ENCODE results near the gene OMP. TPM values are rescaled to one million over a fixed set of nuclear protein-coding genes. Genes with fewer than 3 reads are reported as not detected.
A peak's percentile ranks its signal among the peaks of the same experiment; 100 is the strongest.

OMP gene
- total RNA-seq, 1 donor from 2014 or later, result not detected

GRCh38 chr11:77074205-77074604, 28.4 kb upstream of the OMP start:
- no peaks in the 10 kb centered on the region for H3K27me3 Mint-ChIP-seq (ENCODE audit: low read depth)
- peaks cover 27% of the 10 kb centered on the region for H3K4me1 Mint-ChIP-seq (ENCODE audit: low read depth)
- TF ChIP-seq CTCF (IDR thresholded peaks at IDR 0.05), result no peak
- peak overlapping the region; percentile 95 for H3K27ac Mint-ChIP-seq (ENCODE audit: unreplicated experiment)
- no peak overlapping the region for H3K4me3 Mint-ChIP-seq (ENCODE audit: unreplicated experiment)
- peaks cover 2% of the 10 kb centered on the region for H3K36me3 Mint-ChIP-seq (ENCODE audit: low read depth)
- peaks cover 10% of the 10 kb centered on the region for H3K9me3 Mint-ChIP-seq (ENCODE audit: low read depth)
- DNase-seq (ENCODE audit: low spot score), result no peak

- peak; percentile 77 for DNase-seq (ENCODE audit: low spot score)
- peaks cover 10% of the 10 kb centered on the region for H3K9me3 Mint-ChIP-seq (ENCODE audit: low read depth)
- peaks cover 2% of the 10 kb centered on the region for H3K36me3 Mint-ChIP-seq (ENCODE audit: low read depth)
- no peaks in the 10 kb centered on the region for H3K27me3 Mint-ChIP-seq (ENCODE audit: low read depth)
- peak overlapping the region; percentile 95 for H3K27ac Mint-ChIP-seq (ENCODE audit: unreplicated experiment)
- TF ChIP-seq CTCF (IDR thresholded peaks at IDR 0.05), result no peak
- H3K4me1 Mint-ChIP-seq (ENCODE audit: low read depth), result peaks cover 27% of the 10 kb centered on the region
- no peak overlapping the region for H3K4me3 Mint-ChIP-seq (ENCODE audit: unreplicated experiment)
Measured at GRCh38 chr11:77074626-77075221, 27.9 kb upstream of the OMP start.

- H3K27ac Mint-ChIP-seq (ENCODE audit: unreplicated experiment), result peak overlapping the region; percentile 12
- DNase-seq (ENCODE audit: low spot score), result no peak
Measured at GRCh38 chr11:77075425-77075905, 27.2 kb upstream of the OMP start.

GRCh38 chr11:77079666-77080065, 23.0 kb upstream of the OMP start:
- no peaks in the 10 kb centered on the region for H3K27me3 Mint-ChIP-seq (ENCODE audit: low read depth)
- H3K4me3 Mint-ChIP-seq (ENCODE audit: unreplicated experiment), result no peak overlapping the region
- TF ChIP-seq CTCF (IDR thresholded peaks at IDR 0.05), result no peak
- DNase-seq (ENCODE audit: low spot score), result no peak
- peaks cover 2% of the 10 kb centered on the region for H3K36me3 Mint-ChIP-seq (ENCODE audit: low read depth)
- H3K9me3 Mint-ChIP-seq (ENCODE audit: low read depth), result peaks cover 10% of the 10 kb centered on the region
- H3K27ac Mint-ChIP-seq (ENCODE audit: unreplicated experiment), result no peak overlapping the region
- peaks cover 3% of the 10 kb centered on the region for H3K4me1 Mint-ChIP-seq (ENCODE audit: low read depth)

More at GRCh38 chr11:77075425-77075905, 27.2 kb upstream of the OMP start:
- Mint-ChIP-seq H3K36me3 (ENCODE audit: low read depth) (peaks cover 2% of the 10 kb centered on the region), H3K27me3 (ENCODE audit: low read depth) (no peaks in the 10 kb centered on the region), H3K4me3 (ENCODE audit: unreplicated experiment) (no peak overlapping the region), H3K9me3 (ENCODE audit: low read depth) (peaks cover 10% of the 10 kb centered on the region), H3K4me1 (ENCODE audit: low read depth) (peaks cover 27% of the 10 kb centered on the region)
- TF ChIP-seq CTCF (IDR thresholded peaks at IDR 0.05), result no peak

- Mint-ChIP-seq H3K27me3 (ENCODE audit: low read depth) (no peaks in the 10 kb centered on the region), H3K36me3 (ENCODE audit: low read depth) (peaks cover 2% of the 10 kb centered on the region), H3K4me1 (ENCODE audit: low read depth) (peaks cover 3% of the 10 kb centered on the region), H3K4me3 (ENCODE audit: unreplicated experiment) (no peak overlapping the region), H3K9me3 (ENCODE audit: low read depth) (peaks cover 10% of the 10 kb centered on the region), H3K27ac (ENCODE audit: unreplicated experiment) (no peak overlapping the region)
- TF ChIP-seq CTCF (IDR thresholded peaks at IDR 0.05), result no peak
- DNase-seq (ENCODE audit: low spot score), result no peak
Measured at GRCh38 chr11:77080643-77081210, 21.9 kb upstream of the OMP start.
